Peyer's patch (tissue), 4 donors: ENCODE data around the gene LARP1. TPM values are rescaled to one million over a fixed set of nuclear protein-coding genes. Genes with fewer than 3 reads are reported as not detected.

Source experiments
- DNase-seq, 3 donors: peaks; one replicate each; pipeline ENCODE4 v3.0.0-alpha.2; 2017 to 2019
- H3K27ac ChIP-seq, 4 donors: fragments of 200-600 bp; sonication (generic); one replicate each; pipeline ENCODE4 v1.5.1; 2016 to 2019
- H3K27me3 ChIP-seq, 2 donors: fragments of 200-600 bp; sonication (generic); one replicate each; pipeline ENCODE4 v1.5.1; 2019
- H3K36me3 ChIP-seq, 3 donors: fragments of 200-600 bp; sonication (generic); one replicate each; pipeline ENCODE4 v1.5.1; 2016 to 2019
- H3K4me1 ChIP-seq, 4 donors: fragments of 200-600 bp; sonication (generic); one replicate each; pipeline ENCODE4 v1.5.1; 2016 to 2019
- H3K4me3 ChIP-seq, 4 donors: fragments of 200-600 bp; sonication (generic); 1 replicate in 3 of 4; 2 replicates in 1 of 4; pipeline ENCODE4 v1.5.1; 2016 to 2019; ENCODE audit warnings: mild to moderate bottlenecking in 1 of 4
- H3K9me3 ChIP-seq, 4 donors: fragments of 200-600 bp; sonication (generic); one replicate each; pipeline ENCODE4 v1.5.1; 2016 to 2019; ENCODE audit warnings: mild to moderate bottlenecking in 1 of 4
- CTCF ChIP-seq, 6 experiments: fragments of 450-650 bp in 4 of 6; fragments of 200-600 bp in 2 of 6; sonication (generic) in 1 of 6; IDR thresholded peaks; one replicate each; pipeline ENCODE4 v1.5.1; 2017 to 2019; ENCODE audit warnings: antibody characterized with exemption in 6 of 6, mild to moderate bottlenecking in 3 of 6, moderate library complexity in 1 of 6
- POLR2A ChIP-seq, 2 donors: fragments of 450-650 bp; IDR thresholded peaks; one replicate each; pipeline ENCODE4 v1.5.1; 2017; ENCODE audit warnings: antibody characterized with exemption in 2 of 2, mild to moderate bottlenecking in 2 of 2, moderate library complexity in 2 of 2
- total RNA-seq, 4 donors: library from RNA; depleted of rRNA; stranded (reverse); fragments of >200 nt; gene quantifications; one replicate each; pipeline ENCODE4 v1.1.0, GENCODE V29; 2016

The LARP1 gene
- total RNA-seq, 4 donors from 2014 or later, result 84.1 to 177 (median 127) TPM

- peak in 1 of 3 donors; percentile 57 for DNase-seq
- TF ChIP-seq POLR2A (IDR thresholded peaks at IDR 0.05) (no peak), CTCF (IDR thresholded peaks at IDR 0.05) (no peak)
- no peak overlapping the region for H3K4me3 ChIP-seq
- no peaks in the 10 kb centered on the region for H3K9me3 ChIP-seq
- peak overlapping the region in 2 of 4 donors; percentile 5 to 25 for H3K27ac ChIP-seq
- H3K36me3 ChIP-seq, result peaks cover 0 to 4% (median 0%) of the 10 kb centered on the region in 3 donors
- H3K27me3 ChIP-seq, result no peaks in the 10 kb centered on the region
- H3K4me1 ChIP-seq, result peaks cover 0 to 6% (median 2%) of the 10 kb centered on the region in 4 donors
These were observed 82.1 kb downstream of the LARP1 start for GRCh38 chr5:154837009-154837901.

- Histone ChIP-seq H3K27me3 (no peaks in the 10 kb centered on the region), H3K4me1 (peaks cover 0 to 6% (median 0%) of the 10 kb centered on the region in 4 donors), H3K4me3 (no peak overlapping the region), H3K36me3 (peaks cover 0 to 4% (median 0%) of the 10 kb centered on the region in 3 donors), H3K27ac (no peak overlapping the region), H3K9me3 (no peaks in the 10 kb centered on the region)
- TF ChIP-seq POLR2A (IDR thresholded peaks at IDR 0.05) (no peak), CTCF (IDR thresholded peaks at IDR 0.05) (no peak)
- DNase-seq, result no peak
These were observed 85.5 kb downstream of the LARP1 start for GRCh38 chr5:154840435-154841272.

- TF ChIP-seq POLR2A (IDR thresholded peaks at IDR 0.05), result no peak
- TF ChIP-seq CTCF (IDR thresholded peaks at IDR 0.05), result no peak
- Histone ChIP-seq H3K4me1 (peaks cover 0 to 6% (median 0%) of the 10 kb centered on the region in 4 donors), H3K27ac (no peak overlapping the region)
These were observed 86.1 kb downstream of the LARP1 start for GRCh38 chr5:154841273-154841661.

GRCh38 chr5:154842689-154843530 is 87.7 kb downstream of the LARP1 start:
- Histone ChIP-seq H3K4me3 (no peak overlapping the region), H3K27ac (no peak overlapping the region), H3K9me3 (no peaks in the 10 kb centered on the region), H3K4me1 (peaks cover 0 to 1% (median 0%) of the 10 kb centered on the region in 4 donors), H3K36me3 (peaks cover 0 to 2% (median 0%) of the 10 kb centered on the region in 3 donors), H3K27me3 (no peaks in the 10 kb centered on the region)
- TF ChIP-seq POLR2A (IDR thresholded peaks at IDR 0.05) (no peak), CTCF (IDR thresholded peaks at IDR 0.05) (no peak)
- DNase-seq, result no peak

More at GRCh38 chr5:154841273-154841661, 86.1 kb downstream of the LARP1 start:
- peaks cover 0 to 4% (median 0%) of the 10 kb centered on the region in 3 donors for H3K36me3 ChIP-seq
- H3K27me3 ChIP-seq, result no peaks in the 10 kb centered on the region
- H3K9me3 ChIP-seq, result no peaks in the 10 kb centered on the region
- DNase-seq, result no peak
- H3K4me3 ChIP-seq, result no peak overlapping the region

- TF ChIP-seq POLR2A (IDR thresholded peaks at IDR 0.05) (no peak), CTCF (IDR thresholded peaks at IDR 0.05) (no peak)
- no peaks in the 10 kb centered on the region for H3K9me3 ChIP-seq
- no peaks in the 10 kb centered on the region for H3K27me3 ChIP-seq
- no peaks in the 10 kb centered on the region for H3K36me3 ChIP-seq
- H3K4me1 ChIP-seq, result no peaks in the 10 kb centered on the region
- H3K4me3 ChIP-seq, result no peak overlapping the region
- DNase-seq, result no peak
- H3K27ac ChIP-seq, result no peak overlapping the region
These were observed 89.6 kb downstream of the LARP1 start for GRCh38 chr5:154844809-154845208.
